HG02610 (cell line): ENCODE results near the gene TTLL9.
"Not testable (repeated sequence)": the region's sequence is repeated elsewhere in the genome, so short reads cannot be mapped to it uniquely, and the experiment has no call there.

Experiments used
- ATAC-seq: cut with Tn5 transposase; IDR thresholded peaks from one replicate; pipeline ENCODE4 v1.9.1; 2021; ENCODE audit warnings: mild to moderate bottlenecking, moderate library complexity; ENCODE audit not compliant: unreplicated experiment

Gene TTLL9

GRCh38 chr20:31916708-31917107 is 46.3 kb downstream of the TTLL9 start:
- no peak for ATAC-seq

GRCh38 chr20:31917962-31918412 is 47.6 kb downstream of the TTLL9 start:
- ATAC-seq, result not testable (repeated sequence)

DNA sequence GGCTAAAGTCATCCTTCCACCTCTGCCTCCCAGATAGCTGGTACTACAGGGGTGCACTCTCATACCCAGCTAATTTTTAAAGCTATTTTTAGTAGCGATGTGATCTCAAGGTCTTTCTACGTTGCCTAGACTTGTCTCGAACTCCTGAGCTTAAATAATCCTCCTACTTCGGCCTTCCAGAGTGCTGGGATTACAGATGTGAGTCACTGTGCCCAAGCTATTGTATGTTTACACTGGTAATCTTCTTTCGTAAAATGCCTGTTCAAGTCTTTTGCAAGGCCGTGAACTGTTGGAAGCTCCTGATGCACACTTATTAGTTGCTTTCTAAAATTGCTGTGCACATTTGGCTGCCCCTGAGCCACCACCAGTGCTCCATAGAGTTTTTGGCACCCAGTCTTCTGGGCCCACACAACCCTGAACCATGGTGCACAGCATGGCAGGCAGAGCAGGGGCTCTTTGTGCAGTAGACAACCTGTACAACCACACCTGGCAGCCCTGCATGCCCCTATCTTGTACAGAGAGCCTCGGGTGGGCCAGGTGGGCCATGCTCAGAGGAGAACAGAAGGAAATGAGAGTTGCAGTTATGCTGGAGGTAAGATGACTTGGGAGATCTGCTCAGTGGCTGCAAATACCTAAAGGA is 48.2 kb downstream of the TTLL9 start:
- no peak for ATAC-seq

- no peak for ATAC-seq
These were observed 49.1 kb downstream of the TTLL9 start for GRCh38 chr20:31919410-31920155.

DNA sequence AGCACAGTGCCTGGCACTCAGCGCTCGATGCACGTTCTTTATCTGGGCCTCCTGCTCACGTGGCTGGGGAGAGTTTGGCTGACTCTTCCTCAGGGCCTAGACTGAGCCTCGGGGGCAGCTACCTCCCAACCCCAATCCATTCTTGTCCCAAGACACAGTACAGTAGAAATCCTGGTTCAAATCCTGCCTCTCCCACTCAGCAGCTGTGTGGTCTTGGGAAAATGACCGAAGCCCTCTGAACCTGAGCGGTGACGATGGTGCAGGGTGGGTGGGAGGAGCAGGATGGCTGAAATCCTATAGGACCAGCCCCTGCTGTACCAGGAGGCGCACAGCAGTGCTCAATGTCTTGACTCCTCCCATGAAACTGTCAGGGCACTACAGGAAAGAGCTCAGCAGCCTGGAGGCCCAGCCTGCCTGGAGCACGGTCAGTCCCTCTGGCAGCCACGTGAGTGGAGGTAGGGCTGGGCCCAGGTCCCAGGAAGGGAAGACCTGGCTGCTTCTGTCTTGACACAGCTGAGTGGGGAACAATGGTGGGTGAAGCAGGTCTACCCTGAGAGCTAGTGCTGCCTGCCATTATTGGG is 49.9 kb downstream of the TTLL9 start:
- no peak for ATAC-seq

DNA sequence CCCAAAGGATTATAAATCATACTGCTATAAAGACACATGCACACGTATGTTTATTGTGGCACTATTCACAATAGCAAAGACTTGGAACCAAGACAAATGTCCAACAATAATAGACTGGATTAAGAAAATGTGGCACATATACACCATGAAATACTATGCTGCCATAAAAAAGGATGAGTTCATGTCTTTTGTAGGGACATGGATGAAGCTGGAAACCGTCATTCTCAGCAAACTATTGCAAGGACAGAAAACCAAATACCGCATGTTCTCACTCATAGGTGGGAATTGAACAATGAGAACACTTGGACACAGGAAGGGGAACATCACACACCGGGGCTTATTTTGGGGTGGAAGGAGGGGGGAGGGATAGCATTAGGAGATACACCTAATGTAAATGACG is 51.0 kb downstream of the TTLL9 start:
- ATAC-seq, result not testable (repeated sequence)

- no peak for ATAC-seq
These were observed 51.7 kb downstream of the TTLL9 start for GRCh38 chr20:31922181-31922580.

DNA sequence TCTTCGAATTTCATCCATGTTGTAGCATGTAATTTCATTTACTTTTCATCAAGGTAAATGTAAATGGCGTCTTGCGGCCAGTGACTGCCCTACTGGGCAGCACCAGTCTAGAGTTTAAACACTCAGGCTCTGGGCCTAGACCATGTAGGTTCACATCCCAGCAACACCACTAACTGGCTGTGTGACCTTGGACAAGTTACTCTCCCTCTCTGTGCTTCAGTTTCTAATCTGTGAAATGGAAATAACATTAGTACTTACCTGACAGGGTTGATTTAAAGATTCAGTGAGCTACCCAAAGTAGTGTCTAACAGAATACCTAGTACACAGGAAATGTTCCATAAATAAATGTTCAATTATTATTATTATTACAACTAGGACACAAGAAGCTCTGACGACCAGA is 52.2 kb downstream of the TTLL9 start:
- no peak for ATAC-seq

GRCh38 chr20:31923388-31924331 is 53.2 kb downstream of the TTLL9 start:
- ATAC-seq, result peak; percentile 80

DNA sequence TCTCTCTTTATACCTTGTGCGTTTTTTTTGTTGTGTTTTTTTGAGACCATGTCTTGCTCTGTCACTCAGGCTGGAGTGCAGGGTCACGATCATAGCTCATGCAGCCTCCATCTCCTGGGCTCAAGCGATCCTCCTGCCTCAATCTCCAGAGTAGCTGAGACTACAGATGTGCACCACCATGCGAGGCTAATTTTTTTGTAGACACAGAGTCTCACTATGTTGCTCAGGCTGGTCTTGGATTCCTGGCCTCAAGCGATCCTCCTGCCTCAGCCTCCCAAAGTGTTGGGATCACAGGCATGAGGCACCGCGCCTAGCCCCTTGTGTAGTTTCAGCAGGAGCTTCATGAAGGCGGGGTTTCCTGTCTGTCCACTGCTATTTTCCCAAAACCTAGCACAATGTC is 54.1 kb downstream of the TTLL9 start:
- ATAC-seq, result no peak

- ATAC-seq, result no peak
These were observed 55.2 kb downstream of the TTLL9 start for GRCh38 chr20:31925631-31926030.

DNA sequence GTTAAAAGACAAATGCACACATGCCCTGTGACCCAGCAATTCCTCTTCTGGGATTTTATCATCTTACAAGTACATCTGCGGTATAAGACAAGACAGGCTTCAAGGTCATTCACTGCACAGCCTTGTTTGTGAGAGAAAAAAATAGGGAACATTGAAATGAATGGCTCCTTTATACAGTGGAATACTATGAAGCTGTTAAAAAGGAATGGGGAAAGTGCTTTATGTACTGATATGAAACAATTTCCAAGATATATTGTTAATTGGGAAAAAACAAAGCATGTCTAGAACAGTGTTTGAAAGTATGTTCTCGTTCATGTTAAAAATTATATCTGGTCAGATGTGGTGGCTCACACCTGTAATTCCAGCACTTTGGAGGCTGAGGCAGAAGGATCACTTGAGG is 56.1 kb downstream of the TTLL9 start:
- ATAC-seq, result no peak

DNA sequence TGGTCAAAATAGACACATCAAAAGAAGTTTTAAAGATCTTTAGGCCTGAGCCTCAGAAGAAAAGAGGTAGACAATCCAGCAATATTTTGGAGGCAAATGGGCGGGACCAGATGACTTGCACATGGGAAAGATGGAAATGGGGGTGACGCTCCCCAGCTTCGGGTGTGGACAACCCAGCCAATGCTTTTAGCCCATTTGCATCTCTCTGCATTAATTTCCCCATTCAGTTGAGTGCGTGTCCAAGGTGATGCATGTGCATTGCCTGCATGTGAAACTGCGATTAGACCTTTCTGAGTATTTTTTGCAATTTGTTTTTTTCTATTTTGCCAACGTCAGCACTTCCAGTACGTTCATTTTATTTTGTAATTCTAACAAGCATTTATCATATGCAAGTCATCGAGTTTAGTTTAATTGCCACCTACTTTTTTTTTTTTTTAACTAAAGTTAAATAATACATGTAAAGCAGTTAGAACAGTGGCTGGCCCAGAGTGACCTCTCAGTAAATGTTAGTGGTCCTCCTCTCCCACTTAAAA is 57.3 kb downstream of the TTLL9 start:
- no peak for ATAC-seq

GRCh38 chr20:31929631-31930030 is 59.2 kb downstream of the TTLL9 start:
- not testable (repeated sequence) for ATAC-seq

DNA sequence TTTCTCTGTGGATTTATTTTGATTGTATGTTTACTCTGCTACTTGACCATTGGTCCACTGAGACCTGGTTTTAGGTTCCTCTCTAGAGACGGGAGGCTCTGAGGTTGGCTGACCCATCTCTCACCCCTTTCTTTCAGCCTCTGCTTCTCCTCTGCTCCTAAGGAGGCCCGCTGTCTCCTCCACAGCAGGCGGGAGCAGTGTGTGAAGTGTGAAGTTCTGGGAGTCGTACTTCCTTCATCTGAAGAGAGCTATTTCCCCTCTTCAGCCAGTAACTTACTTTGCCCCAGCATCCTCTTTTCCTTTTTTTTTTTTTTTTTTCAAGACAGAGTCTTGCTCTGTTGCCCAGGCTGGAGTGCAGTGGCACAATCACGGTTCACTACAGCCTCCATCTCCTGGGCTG is 60.3 kb downstream of the TTLL9 start:
- ATAC-seq, result no peak

DNA sequence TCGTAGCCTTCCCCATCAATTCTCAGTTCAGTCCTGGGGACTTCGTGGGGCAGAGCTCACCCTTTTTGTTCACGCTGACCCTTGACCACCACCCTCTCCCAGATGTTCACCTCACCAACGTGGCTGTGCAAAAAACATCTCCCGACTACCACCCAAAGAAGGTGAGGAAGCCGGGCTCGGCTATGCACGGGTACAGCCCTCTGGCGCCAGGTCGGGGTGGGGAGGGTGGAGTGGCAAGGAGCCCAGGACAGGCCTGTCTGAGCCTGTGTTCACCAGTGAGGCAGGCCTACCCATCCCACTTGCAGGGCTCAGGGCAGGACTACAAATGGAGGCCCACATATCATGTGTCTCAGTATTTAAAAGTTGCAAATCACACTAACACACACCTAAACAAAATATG is 63.3 kb downstream of the TTLL9 start:
- ATAC-seq, result no peak

- ATAC-seq, result no peak
These were observed 64.1 kb downstream of the TTLL9 start for GRCh38 chr20:31934491-31934890.

- no peak for ATAC-seq
These were observed 64.7 kb downstream of the TTLL9 start for GRCh38 chr20:31934968-31935764.

- ATAC-seq, result no peak
These were observed 66.0 kb downstream of the TTLL9 start for GRCh38 chr20:31936420-31936819.

DNA sequence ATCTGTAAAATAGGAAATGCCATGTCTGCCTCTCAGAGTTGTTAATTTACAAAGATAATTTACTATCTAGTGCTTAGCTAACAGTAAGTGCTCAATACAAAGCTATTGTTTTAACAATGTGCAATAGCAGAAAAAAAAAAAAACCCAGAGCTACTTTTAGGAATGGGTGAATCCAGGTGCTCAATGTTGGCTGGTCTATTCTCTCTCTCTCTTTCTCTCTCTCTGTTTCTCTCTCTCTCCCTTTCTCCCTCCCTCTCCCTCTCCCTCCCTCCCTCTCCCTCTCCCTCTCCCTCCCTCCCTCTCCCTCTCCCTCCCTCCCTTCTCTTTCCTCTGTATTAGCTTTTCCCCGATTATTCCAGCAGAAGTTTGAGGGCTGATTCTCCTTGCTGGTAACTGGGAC is 67.4 kb downstream of the TTLL9 start:
- ATAC-seq, result no peak
